WI38 (cell line): ENCODE measurements around the gene IFI44L.

Experiments used
- H3K4me3 ChIP-seq: 2 replicates; pipeline ENCODE4 v1.5.1; 2011; ENCODE audit warnings: low read depth, mild to moderate bottlenecking, control low read depth, low read length
- TF ChIP-seq, protein P1 (sequence below): IDR thresholded peaks from 2 replicates; pipeline ENCODE4 v1.5.1; 2012; ENCODE audit warnings: low read depth, mild to moderate bottlenecking, control low read depth, low read length

IFI44L gene

DNA sequence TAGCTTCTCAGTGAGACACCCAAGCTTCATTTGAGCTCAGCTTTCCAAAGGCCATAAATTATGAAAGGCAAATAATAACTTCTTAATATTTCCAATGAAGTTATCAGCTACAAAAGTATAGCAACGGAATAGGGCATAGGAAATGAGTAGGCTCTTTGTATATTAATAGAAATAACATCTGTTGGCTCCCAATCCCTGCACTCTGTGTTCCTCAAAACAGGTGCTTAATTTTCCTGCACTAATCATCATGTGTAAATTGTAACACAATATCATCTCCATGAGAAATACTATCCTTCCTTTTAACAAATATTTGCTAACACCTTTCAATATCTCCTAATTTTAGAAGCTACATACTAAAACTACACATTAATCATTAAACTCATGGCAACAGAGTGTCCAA, 19.2 kb upstream of the IFI44L start:
- H3K4me3 ChIP-seq = no peak overlapping the region
- TF ChIP-seq, protein P1, sequence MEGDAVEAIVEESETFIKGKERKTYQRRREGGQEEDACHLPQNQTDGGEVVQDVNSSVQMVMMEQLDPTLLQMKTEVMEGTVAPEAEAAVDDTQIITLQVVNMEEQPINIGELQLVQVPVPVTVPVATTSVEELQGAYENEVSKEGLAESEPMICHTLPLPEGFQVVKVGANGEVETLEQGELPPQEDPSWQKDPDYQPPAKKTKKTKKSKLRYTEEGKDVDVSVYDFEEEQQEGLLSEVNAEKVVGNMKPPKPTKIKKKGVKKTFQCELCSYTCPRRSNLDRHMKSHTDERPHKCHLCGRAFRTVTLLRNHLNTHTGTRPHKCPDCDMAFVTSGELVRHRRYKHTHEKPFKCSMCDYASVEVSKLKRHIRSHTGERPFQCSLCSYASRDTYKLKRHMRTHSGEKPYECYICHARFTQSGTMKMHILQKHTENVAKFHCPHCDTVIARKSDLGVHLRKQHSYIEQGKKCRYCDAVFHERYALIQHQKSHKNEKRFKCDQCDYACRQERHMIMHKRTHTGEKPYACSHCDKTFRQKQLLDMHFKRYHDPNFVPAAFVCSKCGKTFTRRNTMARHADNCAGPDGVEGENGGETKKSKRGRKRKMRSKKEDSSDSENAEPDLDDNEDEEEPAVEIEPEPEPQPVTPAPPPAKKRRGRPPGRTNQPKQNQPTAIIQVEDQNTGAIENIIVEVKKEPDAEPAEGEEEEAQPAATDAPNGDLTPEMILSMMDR = no peak

DNA sequence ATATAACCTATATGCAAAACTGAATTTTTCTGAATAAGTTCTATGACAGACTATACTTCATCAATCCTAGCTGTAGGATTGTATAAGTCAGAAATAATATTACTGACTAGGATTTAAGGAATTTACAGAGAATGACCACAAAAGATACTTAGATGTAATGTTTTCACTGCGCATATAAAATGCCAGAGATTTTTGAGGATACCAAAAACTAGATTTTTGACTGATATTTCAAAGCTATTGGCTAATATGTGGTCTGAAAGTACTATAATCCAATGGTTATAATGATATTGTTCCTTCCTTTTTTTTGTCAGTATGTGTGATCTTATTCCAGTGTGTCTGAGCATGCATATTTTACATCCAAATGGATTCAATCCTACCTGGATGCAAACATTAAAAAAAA, 17.0 kb upstream of the IFI44L start:
- TF ChIP-seq, protein P1 = no peak
- no peak overlapping the region for H3K4me3 ChIP-seq

DNA sequence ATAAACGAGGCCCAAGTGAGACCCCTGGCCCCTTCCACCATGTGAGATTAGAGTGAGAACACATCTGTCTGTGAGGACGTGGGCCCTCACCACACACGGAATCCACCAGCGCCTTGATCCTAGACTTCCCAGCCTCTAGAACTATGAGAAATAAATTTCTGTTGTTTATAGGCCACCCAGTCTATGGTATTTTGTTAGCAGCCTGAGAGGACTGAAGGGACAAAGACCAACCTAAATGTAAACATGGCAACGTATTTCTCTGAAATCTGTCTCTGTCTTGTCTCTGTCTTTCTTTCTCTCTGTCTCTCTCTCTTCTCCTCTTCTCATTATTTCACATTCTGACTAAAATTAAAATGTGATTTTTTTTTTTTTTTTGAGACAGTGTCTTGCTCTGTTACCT, 15.6 kb upstream of the IFI44L start:
- TF ChIP-seq, protein P1 = no peak
- H3K4me3 ChIP-seq = no peak overlapping the region

DNA sequence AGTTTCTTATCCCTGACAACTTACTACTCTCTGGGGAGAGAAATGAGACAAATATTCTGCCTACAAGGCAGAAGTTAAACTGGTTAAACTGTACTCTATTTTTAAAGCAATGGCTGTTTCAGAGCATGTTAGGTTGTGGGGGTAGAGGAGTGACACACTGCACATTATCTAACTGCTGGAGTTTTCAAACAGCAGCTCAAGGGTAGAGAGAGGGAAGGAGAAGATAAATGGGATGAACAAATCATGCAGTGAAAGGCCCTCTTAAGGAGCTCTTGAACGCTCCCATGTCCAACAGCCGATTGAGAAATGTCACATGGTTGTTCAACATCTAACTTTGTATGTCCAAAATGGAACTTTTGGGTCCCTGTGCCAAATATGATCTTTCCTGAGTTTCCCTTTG, 14.0 kb upstream of the IFI44L start:
- TF ChIP-seq, protein P1 = no peak
- no peak overlapping the region for H3K4me3 ChIP-seq

DNA sequence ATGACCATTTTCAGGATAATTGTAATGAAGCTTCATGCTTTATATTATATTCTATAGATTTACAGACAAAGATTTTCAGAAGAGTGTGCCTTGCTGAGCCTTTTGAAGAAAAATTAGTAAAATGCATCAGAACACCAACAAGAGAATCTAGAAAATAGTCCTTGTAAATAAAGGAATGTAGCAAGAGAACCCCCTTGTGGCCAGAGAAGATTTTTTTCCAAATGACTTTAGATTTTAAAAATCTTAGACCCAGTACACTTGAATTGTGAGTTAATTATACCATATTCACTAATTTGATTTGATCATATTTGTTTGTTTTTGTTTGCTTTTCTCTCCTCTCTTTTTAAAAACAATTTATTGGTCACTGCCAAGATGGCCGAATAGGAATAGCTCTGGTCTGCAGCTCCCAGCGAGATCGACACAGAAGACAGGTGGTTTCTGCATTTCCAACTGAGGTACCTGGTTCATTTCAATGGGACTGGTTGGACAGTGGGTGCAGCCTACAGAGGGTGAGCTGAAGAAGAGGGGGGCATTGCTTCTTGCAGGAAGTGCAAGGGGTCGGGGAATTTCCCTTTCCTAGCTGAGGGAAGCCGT, 12.8 kb upstream of the IFI44L start:
- TF ChIP-seq, protein P1 = peak; percentile 23; the same call in 1 of the 2 replicates
- no peak overlapping the region for H3K4me3 ChIP-seq

DNA sequence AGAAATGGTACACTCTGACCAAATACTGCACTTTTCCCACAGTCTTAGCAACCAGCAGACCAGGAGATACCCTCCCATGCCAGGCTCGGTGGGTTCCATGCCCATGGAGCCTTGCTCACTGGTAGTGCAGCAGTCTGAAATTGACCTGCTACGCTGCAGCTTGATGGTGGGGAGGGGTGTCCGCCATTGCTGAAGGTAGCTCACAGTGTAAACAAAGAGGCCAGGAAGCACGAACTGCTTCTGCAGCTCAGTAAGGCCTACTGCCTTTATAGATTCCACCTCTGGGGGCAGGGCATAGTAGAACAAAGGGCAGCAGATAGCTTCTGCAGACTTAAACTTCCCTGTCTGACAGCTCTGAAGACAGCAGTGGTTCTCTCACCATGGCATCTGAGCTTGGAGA, 12.3 kb upstream of the IFI44L start:
- H3K4me3 ChIP-seq = no peak overlapping the region
- TF ChIP-seq, protein P1 = no peak

DNA sequence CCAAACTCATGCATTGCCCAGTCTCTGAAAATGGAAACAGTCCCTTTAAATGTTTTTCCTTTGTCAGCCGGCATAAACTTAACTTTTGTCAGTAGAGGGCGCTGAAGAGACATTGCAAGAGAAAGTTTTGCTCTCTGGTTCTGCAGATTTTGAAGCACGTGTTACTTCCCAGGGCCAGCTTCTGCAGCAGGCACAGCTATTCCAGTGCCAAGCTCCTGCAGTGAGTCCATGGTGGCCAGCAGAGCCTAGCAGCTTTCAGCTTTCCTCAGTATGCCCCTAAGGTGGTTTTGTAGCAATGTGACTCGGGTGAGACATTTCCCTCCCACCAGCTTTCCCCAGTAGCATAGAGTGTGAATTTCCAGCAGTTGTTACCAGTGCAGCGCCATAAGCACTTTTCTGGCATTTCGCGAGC, 2.6 kb upstream of the IFI44L start:
- TF ChIP-seq, protein P1 = peak; percentile 63
- H3K4me3 ChIP-seq = no peak overlapping the region
